Measurements from ENCODE around the gene ASB15. TPM values are rescaled to one million over a fixed set of nuclear protein-coding genes. Genes with fewer than 3 reads are reported as not detected.

ASB15 gene
- total and polyA plus RNA-seq, 2 of the 13 experiments (the other 11 are each of a cell fraction or from before 2014, with no cell fraction given) = not detected

DNA sequence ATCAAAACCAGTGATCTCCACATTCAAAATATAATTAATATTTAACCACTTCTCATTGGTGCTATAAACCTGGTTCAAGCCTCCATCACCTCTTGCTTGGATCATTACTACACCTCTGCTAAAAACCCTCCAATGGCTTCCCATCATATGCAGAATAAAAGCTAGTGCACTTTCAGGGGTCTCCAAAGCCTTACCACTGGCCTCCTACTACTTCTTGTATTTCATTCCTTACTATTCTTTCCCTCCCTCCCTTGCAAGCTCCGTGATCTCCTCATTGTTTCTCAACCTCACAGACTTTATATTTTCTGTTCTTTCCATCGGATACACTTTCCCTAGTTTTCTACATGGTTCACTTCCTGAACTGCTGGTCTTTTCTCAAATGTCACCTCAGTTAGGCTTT is 85.5 kb downstream of the ASB15 start:
- intact Hi-C loops (cut with micrococcal nuclease; ENCODE audit: unreplicated experiment) (no loop called here), in situ Hi-C loops (cut with HindIII; ENCODE audit: extremely low pct_ligation_motif_present, low pct_unique_long_range_greater_than_20kb) (loop anchor here (5.0 kb wide), 1 partner anchor 175 kb away; no protein-coding TSS in a partner anchor)
- WGBS (ENCODE audit: low lambda C conversion rate) = 94% methylated on average over 2 of the region's 2 CpGs
- Histone ChIP-seq H4K20me1 (ENCODE audit: insufficient read depth, low read length) (no peaks in the 10 kb centered on the region), H3K79me2 (ENCODE audit: insufficient read depth, low read length) (no peaks in the 10 kb centered on the region), H3K4me2 (ENCODE audit: low read depth, low read length) (no peak overlapping the region), H3K4me1 (ENCODE audit: insufficient read depth, low read length) (no peaks in the 10 kb centered on the region), H3K27ac (ENCODE audit: extremely low read length, insufficient read depth, low read length) (no peak overlapping the region), H3K9me3 (ENCODE audit: low read length) (no peaks in the 10 kb centered on the region), H3K4me3 (replicated peaks in 1 of 3; ENCODE audit: insufficient read depth in 1 of 3, low read depth in 2 of 3, low read length in 3 of 3) (no peak overlapping the region), H3K36me3 (replicated peaks in 1 of 2; ENCODE audit: control insufficient read depth in 1 of 2, insufficient read depth in 2 of 2, low read length in 2 of 2) (peaks cover 0 to 30% of the 10 kb centered on the region in 2 experiments; a peak in 4 of 5 replicates), H3K27me3 (ENCODE audit: control insufficient read depth in 1 of 2, insufficient read depth in 2 of 2, low read length in 2 of 2) (no peaks in the 10 kb centered on the region), H2AFZ (ENCODE audit: low read length) (no peak overlapping the region), H3K9ac (ENCODE audit: insufficient read depth, low read depth, low read length) (no peak overlapping the region)
- BruUV-seq (replicated peaks) = no TSS peak
- ChIA-PET POLR2A (no interaction called here), CTCF (ENCODE audit: low intra/inter-chr PET ratio, low total read pairs) (no interaction called here)
- ATAC-seq (no peak), DNase-seq (ENCODE audit: low spot score) (no peak), FAIRE-seq (no peak)
- TF ChIP-seq RBM22 (optimal IDR thresholded peaks at IDR 0.05; ENCODE audit: low read length) (peak; percentile 60), EP300 (IDR thresholded peaks at IDR 0.05; ENCODE audit: low read depth in 2 of 2, low read length in 2 of 2) (no peak), EP300 (CRISPR knock-in tag; IDR thresholded peaks at IDR 0.05; ENCODE audit: borderline replicate concordance) (no peak)

DNA sequence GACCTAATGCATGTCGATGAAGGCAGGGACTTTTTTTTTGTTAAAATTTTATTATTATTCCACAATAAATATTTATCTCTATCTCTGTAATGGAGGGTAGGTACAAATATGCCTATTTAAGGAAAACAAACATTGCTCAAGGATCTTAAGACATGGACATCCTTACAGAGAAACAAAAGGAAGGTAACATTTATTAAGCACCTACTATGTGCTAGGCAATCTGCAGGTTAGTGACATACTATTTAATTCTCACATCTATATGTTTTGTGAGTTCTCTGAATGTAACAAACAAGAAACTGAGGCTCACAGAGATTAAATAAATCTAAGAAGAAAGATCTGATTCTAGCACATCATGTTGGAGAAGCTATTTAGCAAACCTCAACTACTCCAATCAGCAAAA is 86.1 kb downstream of the ASB15 start:
- intact Hi-C loops (cut with micrococcal nuclease; ENCODE audit: unreplicated experiment) = no loop called here
- peaks cover 3 to 35% of the 10 kb centered on the region in 2 experiments for H3K36me3 ChIP-seq (replicated peaks in 1 of 2; ENCODE audit: control insufficient read depth in 1 of 2, insufficient read depth in 2 of 2, low read length in 2 of 2)

More for the DNA sequence above, 86.1 kb downstream of the ASB15 start:
- Histone ChIP-seq H3K4me1 (ENCODE audit: insufficient read depth, low read length) (no peaks in the 10 kb centered on the region), H3K27ac (ENCODE audit: extremely low read length, insufficient read depth, low read length) (no peak overlapping the region), H3K4me3 (replicated peaks in 1 of 3; ENCODE audit: insufficient read depth in 1 of 3, low read depth in 2 of 3, low read length in 3 of 3) (no peak overlapping the region), H4K20me1 (ENCODE audit: insufficient read depth, low read length) (no peaks in the 10 kb centered on the region), H3K27me3 (ENCODE audit: control insufficient read depth in 1 of 2, insufficient read depth in 2 of 2, low read length in 2 of 2) (no peaks in the 10 kb centered on the region), H3K9me3 (ENCODE audit: low read length) (no peaks in the 10 kb centered on the region), H3K9ac (ENCODE audit: insufficient read depth, low read depth, low read length) (no peak overlapping the region), H3K79me2 (ENCODE audit: insufficient read depth, low read length) (no peaks in the 10 kb centered on the region), H2AFZ (ENCODE audit: low read length) (no peak overlapping the region), H3K4me2 (ENCODE audit: low read depth, low read length) (no peak overlapping the region)
- POLR2A ChIA-PET = no interaction called here
- TF ChIP-seq U2AF1 (optimal IDR thresholded peaks at IDR 0.05; ENCODE audit: low read depth, low read length) (no peak), MTA1 (CRISPR knock-in tag; IDR thresholded peaks at IDR 0.05; ENCODE audit: borderline replicate concordance) (no peak), ZKSCAN1 (IDR thresholded peaks at IDR 0.05; ENCODE audit: low read length) (peak; percentile 78)
- BruUV-seq (replicated peaks) = no TSS peak
- DNase-seq (ENCODE audit: low spot score) = no peak
- no peak for ATAC-seq
- no peak for FAIRE-seq
- in situ Hi-C loops (cut with HindIII; ENCODE audit: extremely low pct_ligation_motif_present, low pct_unique_long_range_greater_than_20kb) = loop anchor here (5.0 kb wide), 1 partner anchor 175 kb away; no protein-coding TSS in a partner anchor
- CTCF ChIA-PET (ENCODE audit: low intra/inter-chr PET ratio, low total read pairs) = no interaction called here
- 98% methylated on average over 1 of the region's 1 CpG for WGBS (ENCODE audit: low lambda C conversion rate)

Other genes with a start within 250 kb of the ASB15 start
- 0.07 and 0.31 TPM in 2 replicates for gene IQUB, start 67.2 kb upstream of the ASB15 start, total RNA-seq (2016; rRNA removed; fragmentation: Illumina TruSeq; extraction: Trizol)
- gene IQUB, start 67.2 kb upstream of the ASB15 start, polyA plus RNA-seq (2011; rRNA removed) = 0.10 TPM in 1 of 2 replicates, not detected in the other
- gene NDUFA5, start 44.0 kb upstream of the ASB15 start, total RNA-seq (2016; rRNA removed; fragmentation: Illumina TruSeq; extraction: Trizol) = 55.9 and 79.6 TPM in 2 replicates
- 10.7 and 16.9 TPM in 2 replicates for gene NDUFA5, start 44.0 kb upstream of the ASB15 start, polyA plus RNA-seq (2011; rRNA removed)
- gene LMOD2, start 54.0 kb downstream of the ASB15 start, total RNA-seq (2016; rRNA removed; fragmentation: Illumina TruSeq; extraction: Trizol) = not detected in 2 replicates
- gene LMOD2, start 54.0 kb downstream of the ASB15 start, polyA plus RNA-seq (2011; rRNA removed) = not detected in 2 replicates
- gene WASL, start 147.2 kb downstream of the ASB15 start, total RNA-seq (2016; rRNA removed; fragmentation: Illumina TruSeq; extraction: Trizol) = 12.8 and 18.7 TPM in 2 replicates
- 7.4 and 7.9 TPM in 2 replicates for gene WASL, start 147.2 kb downstream of the ASB15 start, polyA plus RNA-seq (2011; rRNA removed)
- not detected in 2 replicates for gene HYAL4, start 243.3 kb downstream of the ASB15 start, total RNA-seq (2016; rRNA removed; fragmentation: Illumina TruSeq; extraction: Trizol)
- gene HYAL4, start 243.3 kb downstream of the ASB15 start, polyA plus RNA-seq (2011; rRNA removed) = not detected in 2 replicates